ENCODE measurements around the gene DEAF1.
"Not testable (repeated sequence)": the region's sequence is repeated elsewhere in the genome, so short reads cannot be mapped to it uniquely, and the experiment has no call there.

DEAF1 gene

DNA sequence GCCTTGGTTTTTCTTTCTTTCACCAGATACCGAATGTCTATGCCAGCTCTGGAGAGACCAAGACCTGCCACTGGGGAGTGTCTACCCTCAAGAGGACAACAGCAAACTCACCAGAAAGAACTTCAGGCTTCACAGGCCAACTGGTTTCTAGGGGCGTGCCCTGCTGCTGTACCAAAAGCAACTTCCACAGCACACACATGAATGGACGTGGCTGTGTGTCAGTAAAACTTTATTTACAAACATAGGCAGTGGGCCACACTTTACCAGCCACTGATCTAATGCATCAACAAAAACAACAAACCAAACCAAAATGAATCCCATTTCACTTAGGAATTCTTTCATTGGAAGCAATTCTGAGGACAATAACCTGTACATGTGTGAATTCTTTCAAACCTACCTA is 16.7 kb downstream of the DEAF1 start:
- DNase-seq = no peak

DNA sequence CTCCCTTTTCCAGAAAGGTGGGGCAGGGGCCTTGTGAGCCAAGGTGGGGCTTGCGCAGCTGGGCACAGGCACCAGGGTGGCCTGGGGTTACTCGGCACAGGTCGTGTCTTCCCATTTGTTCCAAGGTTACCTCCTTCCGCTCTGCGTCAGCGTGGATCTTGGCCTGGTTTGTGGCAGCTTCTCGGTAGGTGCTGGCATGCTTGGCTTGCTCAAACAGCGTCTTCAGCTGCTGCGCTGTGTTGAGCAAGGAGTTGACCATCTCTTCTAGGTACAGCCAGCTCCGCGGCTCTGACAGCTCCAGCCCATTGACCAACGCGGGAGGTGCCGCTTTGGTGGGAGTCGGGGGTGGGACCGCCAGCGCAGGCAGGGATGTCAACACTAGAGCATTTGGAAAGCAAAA is 20.6 kb downstream of the DEAF1 start:
- no peak for DNase-seq

DNA sequence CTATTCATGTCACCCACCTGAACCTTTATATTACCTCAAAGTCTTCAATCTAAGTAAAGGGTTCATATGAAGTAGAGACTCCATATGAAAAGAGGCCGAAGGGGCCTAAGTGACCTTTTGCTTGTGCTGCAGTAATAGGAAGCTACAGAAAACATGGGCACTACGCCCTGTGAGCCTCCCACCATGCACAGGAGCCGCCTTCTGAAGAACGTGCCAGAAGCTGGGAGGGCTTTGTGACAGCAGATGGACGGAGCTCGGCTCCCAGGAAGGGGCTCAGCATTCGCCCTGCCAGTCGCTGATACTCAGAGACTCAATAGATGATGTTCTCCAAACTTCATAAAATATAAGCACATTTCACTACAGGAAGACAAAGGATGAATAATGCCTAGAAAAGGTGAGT is 21.2 kb downstream of the DEAF1 start:
- DNase-seq = no peak

DNA sequence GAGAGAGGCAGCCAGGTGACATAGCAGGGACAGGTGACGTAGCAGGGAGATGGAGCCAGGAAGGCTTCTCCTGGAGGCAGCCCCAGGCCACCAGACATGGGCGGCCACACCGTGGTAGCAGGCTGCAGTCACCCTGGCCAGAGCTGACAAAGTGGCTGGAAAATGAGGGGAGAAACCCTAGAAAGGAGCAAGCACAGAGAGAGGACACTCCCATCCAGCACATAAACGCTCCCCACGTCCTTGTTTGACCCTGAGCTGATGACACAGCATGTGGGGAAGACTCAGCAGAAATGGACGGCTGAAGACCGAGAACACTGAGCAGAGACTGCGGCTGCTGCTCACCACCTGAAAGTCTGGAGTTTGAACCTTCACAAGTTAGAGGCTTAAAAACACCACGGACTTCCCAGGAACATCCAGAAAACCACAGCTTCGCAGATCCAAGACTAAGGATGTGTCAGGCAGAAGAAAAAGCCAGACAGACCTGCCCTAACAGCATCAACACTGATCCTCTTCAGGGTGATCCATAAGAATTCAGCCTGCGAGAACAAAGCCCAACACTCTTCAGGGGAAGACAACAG is 29.2 kb downstream of the DEAF1 start:
- DNase-seq = no peak

DNA sequence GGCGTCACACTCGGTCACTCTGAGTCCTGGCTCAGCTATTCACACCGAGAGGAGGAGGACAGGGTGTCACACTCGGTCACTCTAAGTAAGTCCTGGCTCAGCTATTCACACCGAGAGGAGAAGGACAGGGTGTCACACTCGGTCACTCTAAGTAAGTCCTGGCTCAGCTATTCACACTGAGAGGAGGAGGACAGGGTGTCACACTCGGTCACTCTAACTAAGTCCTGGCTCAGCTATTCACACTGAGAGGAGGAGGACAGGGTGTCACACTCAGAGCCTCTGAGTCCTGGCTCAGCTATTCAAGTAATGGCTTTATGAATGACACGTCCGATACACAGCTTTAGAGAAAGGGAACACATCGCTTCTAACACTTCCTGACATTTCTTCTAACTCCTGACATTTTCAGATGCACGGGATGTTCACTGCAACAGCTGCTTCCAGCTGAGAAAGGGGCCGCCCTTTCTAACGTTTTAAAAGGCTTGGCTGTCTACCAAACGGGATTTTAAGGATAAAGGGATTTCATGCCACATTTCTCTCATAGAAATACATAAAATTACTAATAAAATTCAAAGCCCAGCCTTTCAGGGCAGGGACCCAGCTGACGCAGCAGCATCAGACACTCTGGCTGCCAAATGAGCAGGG is 29.8 kb downstream of the DEAF1 start:
- no peak for DNase-seq

DNA sequence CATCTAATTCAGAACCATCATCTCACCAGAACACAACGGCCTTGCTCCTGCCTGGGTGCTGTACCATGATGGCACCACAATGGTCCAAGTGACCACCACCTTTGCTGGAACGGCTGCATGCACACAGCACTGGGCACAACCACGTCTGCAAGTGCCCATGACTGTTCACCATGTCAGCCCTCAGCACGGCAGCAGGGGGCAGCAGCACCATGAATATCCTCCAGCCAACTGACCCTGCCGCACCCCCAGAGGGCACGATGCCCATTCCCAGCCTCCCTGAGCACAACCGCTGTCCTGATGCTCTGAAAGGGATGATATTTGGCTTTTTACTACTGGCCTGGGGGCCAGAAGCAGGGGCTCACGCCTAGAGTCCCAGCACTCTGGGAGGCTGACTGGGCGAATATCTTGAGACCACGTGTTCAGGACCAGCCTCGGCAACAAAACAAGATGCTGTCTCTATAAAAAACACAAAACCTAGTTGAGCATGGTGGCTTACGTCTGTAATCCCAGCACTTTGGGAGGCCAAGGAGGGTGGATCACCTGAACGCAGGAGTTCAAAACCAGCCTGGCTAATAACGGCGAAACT is 32.2 kb downstream of the DEAF1 start:
- peak; percentile 23 for DNase-seq

DNA sequence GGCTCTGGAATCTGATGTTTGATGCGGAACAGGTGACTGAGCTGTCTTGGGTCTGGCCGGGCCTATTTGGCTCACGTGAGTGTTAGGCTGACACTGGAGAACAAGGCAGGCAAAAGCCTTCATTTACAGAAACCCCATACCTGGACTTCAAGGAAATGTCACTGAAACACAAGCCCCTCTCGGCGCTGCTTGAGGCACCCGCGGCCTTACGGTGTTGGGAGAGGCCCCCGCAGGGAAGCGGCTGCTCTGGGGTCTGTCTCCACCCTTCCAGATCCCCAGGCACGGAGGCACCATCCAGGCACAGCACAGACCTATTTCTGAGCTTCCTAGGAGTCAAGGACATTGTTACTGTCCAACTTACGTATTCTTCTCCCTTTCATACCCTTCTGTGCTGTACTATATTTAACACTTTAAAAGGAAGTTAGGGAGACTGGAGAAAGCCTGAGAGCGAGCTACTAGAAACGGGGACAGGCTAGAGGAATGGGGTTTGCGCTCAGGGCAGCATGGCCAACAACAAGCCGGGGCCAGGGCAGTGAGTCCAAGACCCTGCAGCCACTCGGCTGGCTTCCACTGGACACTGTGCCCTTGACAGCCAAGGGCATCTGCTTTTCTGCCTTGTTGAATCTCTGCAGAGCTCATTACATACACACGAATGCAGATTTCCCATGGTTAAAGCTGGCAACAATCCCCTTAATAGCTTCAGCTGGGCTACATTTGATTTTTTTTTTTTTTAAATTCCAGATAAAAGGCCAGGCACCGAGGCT is 34.2 kb downstream of the DEAF1 start:
- DNase-seq = no peak

DNA sequence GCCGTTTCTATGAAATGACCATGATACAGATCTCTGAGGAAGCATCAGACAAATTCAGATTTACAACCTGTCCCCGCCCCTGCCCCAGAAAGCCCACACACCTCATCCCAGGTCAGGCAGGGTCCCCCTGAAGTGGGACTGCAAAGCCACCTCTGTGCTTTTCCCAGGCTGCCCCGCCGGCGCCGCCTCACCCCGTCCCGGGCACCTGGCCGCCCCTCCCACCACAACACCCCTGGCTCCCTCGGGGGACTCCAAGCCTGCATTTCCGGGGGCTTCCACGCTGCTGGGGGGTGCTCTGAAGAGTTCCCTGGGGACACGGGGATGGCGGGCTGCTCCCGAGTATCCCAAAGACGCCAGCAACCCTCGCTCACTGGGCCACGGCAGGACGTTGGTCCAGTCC is 34.7 kb downstream of the DEAF1 start:
- no peak for DNase-seq

DNA sequence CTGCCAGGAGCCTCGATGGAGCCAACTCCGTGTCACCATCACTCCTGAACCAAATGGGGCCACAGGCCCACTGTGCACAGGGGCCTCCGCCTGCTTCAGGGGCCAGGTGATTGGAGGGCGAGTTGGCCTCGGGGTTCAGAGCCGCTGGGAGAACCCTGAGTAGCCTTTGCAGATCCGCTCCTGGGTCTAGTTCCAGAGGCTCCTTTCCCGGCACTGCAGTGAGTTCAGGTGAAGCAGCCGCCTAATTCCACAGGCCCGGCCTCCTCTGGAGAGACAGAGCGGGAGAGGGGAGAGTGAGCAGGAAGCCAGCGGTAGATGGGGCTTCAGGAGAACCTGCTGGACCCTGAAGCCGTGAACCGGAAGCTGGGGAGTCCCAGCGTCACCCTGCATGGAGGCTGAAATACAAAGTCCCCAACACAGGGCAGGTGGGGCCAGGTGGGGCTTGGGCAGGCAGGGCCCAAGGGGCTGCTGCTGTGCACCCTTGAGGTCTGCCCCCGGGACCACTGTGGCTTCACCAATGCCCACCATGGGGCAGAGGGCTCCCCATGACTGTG is 35.4 kb downstream of the DEAF1 start:
- no peak for DNase-seq

DNA sequence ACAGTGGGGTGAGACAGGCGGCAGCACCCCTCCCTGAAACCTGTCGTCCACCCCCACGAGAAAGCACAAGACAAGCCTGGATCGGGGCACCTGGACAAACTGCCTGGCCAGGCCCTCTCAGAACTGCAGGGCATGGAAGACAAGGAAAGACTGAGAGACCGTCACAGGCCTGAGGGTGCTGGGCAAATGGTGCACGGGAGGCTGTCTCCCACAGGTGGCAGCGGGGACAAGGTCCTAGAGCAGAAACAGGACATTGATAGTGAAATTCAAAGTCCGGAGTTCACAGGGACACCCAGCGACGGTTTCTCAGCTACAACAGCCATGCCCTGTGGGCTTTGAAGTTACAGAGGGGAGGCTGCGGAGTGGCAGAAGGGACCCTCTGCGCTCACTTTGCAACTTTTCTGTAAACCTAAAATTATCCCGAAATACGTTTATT is 37.3 kb downstream of the DEAF1 start:
- DNase-seq = no peak

DNA sequence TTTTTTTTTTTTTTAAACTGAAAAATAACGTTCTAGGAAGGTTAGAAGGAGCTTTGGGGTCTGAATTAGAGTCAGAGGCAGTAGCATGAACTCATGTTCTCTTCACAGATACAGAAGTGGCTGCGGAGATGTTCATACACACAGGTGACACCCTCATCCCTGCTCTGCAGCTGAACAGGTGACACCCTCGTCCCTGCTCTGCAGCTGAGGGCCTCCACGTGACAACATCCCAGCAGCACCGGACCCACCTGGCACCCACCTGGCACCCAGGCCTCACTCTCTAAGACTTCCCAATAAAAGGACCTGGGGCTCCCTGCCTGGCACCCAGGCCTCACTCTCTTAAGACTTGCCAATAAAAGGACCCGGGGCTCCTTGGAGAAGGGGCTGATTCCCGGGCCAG is 38.2 kb downstream of the DEAF1 start:
- DNase-seq = no peak

DNA sequence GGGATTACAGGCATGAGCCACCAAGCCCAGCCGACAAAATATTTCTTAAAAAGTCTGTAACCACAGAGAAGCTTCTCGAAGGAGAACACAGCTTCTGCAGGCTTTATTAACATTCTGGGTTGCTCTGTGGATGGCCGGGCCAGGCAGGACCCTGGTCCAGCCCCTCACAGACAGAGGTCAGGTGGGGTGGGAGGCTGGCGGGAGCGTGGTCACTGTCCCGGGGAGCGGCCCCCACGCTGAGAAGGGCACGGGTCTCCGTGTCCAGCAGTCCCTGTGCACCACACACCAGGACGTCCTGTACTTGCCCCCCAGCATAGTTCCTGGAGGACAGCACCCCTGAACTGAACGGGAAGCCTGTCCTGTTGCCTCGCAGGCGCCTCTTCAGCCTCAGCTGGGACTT is 38.6 kb downstream of the DEAF1 start:
- DNase-seq = no peak

DNA sequence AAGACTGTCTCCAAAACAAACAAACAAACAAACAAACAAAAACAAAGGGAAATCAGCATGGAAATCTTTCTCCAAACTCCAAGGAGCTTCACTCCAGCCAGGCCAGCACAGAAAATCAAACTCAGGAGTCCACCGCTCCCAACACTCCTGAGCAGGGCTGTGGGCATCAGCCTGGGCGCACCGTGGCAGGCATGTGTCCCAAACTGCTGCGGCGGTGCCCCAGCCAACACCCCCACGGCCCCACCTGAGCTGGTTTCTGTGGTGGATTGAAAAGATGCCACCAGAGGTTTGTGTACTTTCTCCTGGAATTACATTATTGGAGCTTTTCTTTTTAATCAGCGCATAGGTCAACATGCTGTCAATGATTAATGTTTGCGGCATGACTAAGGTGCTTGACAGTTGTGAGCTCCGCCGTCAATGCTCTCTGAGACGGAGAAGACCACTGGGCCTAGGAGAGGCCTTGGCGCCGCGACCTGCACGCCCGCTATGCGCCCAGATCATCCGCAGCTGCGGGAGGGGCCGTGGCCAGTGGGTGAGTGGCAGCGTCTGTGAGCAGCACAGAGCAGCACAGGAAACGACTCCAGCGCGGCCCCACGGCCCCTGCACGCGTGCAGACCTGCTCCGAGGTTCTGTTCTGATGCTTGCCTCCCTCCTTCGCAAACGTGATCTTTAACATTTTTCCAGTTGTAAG is 39.8 kb downstream of the DEAF1 start:
- no peak for DNase-seq

DNA sequence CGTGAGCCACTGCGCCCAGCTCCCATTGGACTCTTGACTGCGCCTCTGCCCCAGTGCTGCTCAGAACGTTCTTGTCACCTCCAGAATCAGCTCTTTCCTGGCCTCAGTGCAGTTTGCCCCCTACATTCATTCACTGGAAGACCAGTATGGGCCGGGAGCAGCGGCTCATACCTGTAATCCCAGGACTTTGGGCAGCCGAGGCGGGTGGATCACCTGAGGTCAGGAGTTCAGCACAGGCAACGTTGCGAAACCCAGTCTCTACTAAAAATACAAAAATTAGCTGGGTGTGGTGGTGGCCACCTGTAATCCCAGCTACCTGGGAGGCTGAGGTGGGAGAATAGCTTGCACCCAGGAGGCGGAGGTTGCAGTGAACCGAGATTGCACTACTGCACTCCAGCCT is 40.6 kb downstream of the DEAF1 start:
- DNase-seq = not testable (repeated sequence)

DNA sequence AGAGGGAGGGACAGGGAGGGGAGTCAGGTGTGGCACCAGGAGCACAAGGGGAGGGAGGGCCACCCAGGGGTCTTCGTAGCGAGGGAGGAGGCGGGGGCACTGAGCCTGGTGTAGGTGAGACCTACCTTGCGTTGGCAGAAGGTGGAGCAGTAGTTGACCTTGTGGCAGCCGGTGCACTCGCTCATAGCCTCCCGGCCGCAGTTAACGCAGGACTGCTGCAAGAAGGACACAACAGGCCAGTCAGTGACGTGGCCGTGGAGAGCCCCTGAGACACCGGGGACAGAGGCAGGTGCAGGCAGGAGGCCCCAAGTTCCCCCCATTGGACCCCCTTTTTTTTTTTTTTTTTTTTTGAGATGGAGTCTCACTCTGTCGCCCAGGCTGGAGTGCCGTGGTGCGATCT is 41.2 kb downstream of the DEAF1 start:
- DNase-seq = no peak

DNA sequence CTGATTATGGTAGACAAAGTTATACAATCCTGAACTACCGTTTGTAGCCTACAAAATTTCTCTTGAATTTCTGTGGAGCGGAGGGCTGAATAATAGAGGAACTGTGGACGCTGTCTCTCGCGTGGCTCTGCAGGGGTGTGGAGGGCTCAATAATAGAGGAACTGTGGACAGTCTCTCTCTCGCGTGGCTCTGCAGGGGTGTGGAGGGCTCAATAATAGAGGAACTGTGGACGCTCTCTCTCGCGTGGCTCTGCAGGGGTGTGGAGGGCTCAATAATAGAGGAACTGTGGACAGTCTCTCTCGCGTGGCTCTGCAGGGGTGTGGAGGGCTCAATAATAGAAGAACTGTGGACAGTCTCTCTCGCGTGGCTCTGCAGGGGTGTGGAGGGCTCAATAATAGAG is 41.9 kb downstream of the DEAF1 start:
- not testable (repeated sequence) for DNase-seq

DNA sequence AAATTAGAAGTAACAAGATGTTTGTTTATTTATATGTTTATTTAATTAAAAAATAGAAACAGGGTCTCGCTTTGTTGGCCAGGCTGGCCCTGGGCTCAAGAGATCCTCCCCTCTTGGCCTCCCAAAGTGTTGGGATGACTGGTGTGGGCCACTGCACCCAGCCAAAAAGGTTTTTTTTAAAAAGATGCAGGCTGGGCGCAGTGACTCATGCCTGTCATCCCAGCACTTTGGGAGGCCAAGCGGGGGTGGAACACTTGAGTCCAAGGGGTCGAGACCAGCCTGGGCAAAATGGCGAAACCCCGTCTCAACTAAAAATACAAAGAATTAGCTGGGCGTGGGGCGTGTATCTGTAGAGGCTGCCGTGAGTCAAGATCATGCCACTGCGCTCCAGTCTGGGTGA is 44.5 kb downstream of the DEAF1 start:
- DNase-seq = no peak

DNA sequence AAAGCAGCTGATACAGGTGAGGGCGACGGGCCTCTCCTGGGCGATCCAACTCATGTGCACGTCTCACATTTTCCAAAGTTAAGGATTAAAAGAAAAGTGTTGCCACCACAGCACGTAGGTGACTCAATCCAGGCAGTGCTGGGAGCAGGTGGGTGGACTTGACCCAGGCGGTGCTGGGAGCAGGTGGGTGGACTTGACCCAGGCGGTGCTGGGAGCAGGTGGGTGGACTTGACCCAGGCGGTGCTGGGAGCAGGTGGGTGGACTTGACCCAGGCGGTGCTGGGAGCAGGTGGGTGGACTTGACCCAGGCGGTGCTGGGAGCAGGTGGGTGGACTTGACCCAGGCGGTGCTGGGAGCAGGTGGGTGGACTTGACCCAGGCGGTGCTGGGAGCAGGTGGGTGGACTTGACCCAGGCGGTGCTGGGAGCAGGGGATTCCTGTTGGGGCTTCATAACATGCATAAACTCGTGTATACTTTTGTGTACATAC is 47.3 kb downstream of the DEAF1 start:
- not testable (repeated sequence) for DNase-seq

DNA sequence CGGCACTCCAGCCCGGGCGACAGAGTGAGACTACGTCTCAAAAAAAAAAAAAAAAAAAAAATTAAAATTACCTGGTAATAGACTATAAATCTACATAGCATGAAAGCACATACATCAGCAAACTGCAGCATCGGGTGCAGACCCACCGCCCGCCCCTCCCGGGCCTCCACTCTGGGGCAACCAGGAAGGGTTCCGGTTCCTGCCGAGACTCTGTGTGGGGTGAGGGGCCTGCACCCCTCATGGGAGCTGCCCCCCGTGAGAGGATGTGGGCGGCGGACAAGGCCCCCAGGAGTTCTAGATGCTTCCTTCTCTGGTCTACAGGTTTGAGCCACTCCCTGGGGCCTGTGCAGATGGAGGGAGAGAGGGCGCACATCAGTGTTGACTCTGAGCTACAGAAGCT is 48.8 kb downstream of the DEAF1 start:
- no peak for DNase-seq

DNA sequence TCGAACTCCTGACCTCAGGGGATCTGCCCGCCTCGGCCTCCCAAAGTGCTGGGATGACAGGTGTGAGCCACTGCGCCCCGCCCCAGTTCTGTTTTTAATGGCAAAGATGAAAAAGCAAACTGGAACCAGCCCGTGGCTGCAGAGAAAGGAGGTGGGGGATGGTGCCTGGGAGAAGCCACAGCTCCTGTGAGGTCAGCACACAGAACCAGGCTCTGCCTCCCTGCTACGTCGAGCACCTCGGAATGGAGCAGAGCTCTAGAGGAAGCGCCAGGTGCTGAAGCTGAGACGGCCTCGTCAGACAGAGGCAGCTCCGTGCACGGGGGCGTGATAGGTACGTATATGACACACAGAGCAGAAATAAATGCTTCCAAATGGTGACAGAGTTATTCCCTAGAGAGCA is 49.5 kb downstream of the DEAF1 start:
- no peak for DNase-seq

DNA sequence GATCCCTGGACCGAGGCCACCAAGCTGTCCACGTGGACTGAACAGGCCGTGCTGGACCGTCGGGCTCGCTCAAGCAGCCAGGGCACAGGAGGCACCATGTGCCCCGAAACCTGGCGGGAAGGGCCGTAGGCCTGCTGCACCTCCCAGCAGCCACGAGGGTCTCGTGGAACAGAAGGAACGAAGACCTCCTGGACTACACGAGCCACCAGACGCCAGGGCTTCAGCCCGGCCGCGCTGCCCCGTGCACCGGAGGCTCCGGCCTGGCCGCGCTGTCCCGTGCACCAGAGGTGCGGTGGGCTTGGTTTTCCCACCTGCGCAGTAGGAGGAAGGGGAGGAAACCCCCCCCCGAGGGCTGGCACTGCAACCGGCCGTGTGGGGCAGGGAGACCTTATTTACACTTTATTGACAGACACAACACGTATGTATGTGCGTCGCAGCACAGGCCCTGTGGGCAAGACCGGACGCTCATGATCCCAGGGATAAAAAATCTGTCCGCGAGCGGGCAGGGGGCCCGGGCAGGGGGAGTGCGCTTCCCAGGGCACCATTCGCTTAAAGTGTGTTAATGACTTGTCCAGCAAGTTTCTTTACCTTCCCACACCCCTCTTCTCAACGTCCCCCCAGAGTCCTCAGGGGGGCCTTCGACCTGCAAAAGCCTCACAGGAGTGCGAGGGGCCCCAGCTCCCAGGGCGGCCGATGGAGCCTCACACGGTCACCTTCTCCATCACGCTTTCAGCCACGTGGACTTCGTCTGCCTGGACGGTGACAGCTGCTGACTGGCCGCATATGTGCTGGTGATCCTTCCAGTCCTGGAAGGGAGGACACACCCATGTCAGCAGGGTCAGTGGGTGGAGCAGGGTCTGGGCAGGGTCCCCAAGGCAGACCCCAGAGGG is 50.9 kb downstream of the DEAF1 start:
- no peak for DNase-seq

DNA sequence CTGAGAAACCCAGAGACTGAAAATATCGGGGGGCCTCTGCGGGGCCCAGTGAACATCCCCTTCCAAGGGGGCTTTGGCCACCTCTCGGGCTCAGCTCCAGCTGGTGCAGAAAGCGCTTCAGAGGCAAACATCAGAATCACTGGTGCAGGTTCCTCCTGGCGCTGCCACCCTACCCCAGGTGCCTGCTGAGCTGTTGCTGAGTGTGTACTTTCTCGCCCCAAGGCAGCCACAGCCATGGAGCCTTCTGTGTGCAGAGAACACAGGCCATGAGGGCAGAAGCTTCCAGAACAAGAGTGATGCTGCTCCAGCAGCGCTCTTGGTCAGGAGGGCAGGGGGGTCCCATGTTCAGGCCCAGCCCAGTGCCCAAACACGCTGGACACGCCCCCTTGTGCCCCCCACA is 51.7 kb downstream of the DEAF1 start:
- DNase-seq = no peak

Data from effector CD4-positive, alpha-beta T cell (primary cell).